Karpas-422 (cell line): ENCODE measurements around the gene TPSD1. TPM values are rescaled to one million over a fixed set of nuclear protein-coding genes. Genes with fewer than 3 reads are reported as not detected.

Source experiments
- DNase-seq: peaks from one replicate; pipeline ENCODE4 v3.0.0-alpha.2; 2015
- H2AFZ ChIP-seq: fragments of 200-600 bp; sonication (generic); 2 replicates; pipeline ENCODE4 v1.6.1; 2014; ENCODE audit warnings: antibody characterized with exemption, low read length, mixed read lengths
- H3K27ac ChIP-seq: fragments of 200-600 bp; sonication (generic); 2 replicates; pipeline ENCODE4 v1.5.1; 2014; ENCODE audit warnings: mild to moderate bottlenecking, low read length, moderate library complexity
- H3K27me3 ChIP-seq: fragments of 200-600 bp; sonication (generic); 2 replicates; pipeline ENCODE4 v1.6.1; 2014; ENCODE audit warnings: low read length, mixed read lengths
- H3K36me3 ChIP-seq: fragments of 200-600 bp; sonication (generic); 2 replicates; pipeline ENCODE4 v1.6.1; 2014; ENCODE audit warnings: low read length, mixed read lengths; ENCODE audit not compliant: insufficient read depth
- H3K4me1 ChIP-seq: fragments of 200-600 bp; sonication (generic); 2 replicates; pipeline ENCODE4 v1.6.1; 2014; ENCODE audit warnings: mild to moderate bottlenecking, low read length, mixed read lengths
- H3K4me2 ChIP-seq: fragments of 200-600 bp; sonication (generic); 2 replicates; pipeline ENCODE4 v1.6.1; 2014; ENCODE audit warnings: low read length, low read depth, mild to moderate bottlenecking; ENCODE audit not compliant: poor library complexity, severe bottlenecking
- H3K4me3 ChIP-seq: fragments of 200-600 bp; sonication (generic); 2 replicates; pipeline ENCODE4 v1.5.1; 2014; ENCODE audit warnings: mild to moderate bottlenecking, antibody characterized with exemption, low read length, mixed read lengths
- H3K79me2 ChIP-seq: fragments of 200-600 bp; sonication (generic); 2 replicates; pipeline ENCODE4 v1.6.1; 2014; ENCODE audit warnings: mild to moderate bottlenecking, low read length, mixed read lengths
- H3K9ac ChIP-seq: fragments of 200-600 bp; sonication (generic); 2 replicates; pipeline ENCODE4 v1.6.0; 2014; ENCODE audit warnings: low read length
- H3K9me2 ChIP-seq: fragments of 200-600 bp; sonication (generic), shearing (Covaris generic); replicated peaks from 2 replicates; pipeline ENCODE4 v1.6.0; 2014; ENCODE audit warnings: mild to moderate bottlenecking, low read length, moderate library complexity; ENCODE audit not compliant: insufficient read depth
- H3K9me3 ChIP-seq: fragments of 300-700, 200-600 bp; sonication (generic); 2 replicates; pipeline ENCODE4 v1.6.1; 2014; ENCODE audit warnings: low read length, mixed read lengths
- H4K20me1 ChIP-seq: fragments of 200-600 bp; sonication (generic); 2 replicates; pipeline ENCODE4 v1.6.1; 2014; ENCODE audit warnings: mild to moderate bottlenecking, antibody characterized with exemption, low read length, low read depth; ENCODE audit not compliant: insufficient read depth
- total RNA-seq: library from RNA; depleted of rRNA; stranded (reverse); fragments of >200 nt; shearing (Covaris generic); gene quantifications from 2 replicates; pipeline ENCODE4 v1.2.3, GENCODE V29; 2014; ENCODE audit warnings: low replicate concordance

The TPSD1 gene
- total RNA-seq, 1 experiment from 2014 or later, result not detected

GRCh38 chr16:1282324-1282973 lies 26.6 kb downstream of the TPSD1 start:
- no peaks in the 10 kb centered on the region for H3K9me3 ChIP-seq
- H3K9ac ChIP-seq, result no peak overlapping the region
- no peaks in the 10 kb centered on the region for H3K9me2 ChIP-seq
- no peaks in the 10 kb centered on the region for H3K27me3 ChIP-seq
- no peak for DNase-seq
- no peak overlapping the region for H3K27ac ChIP-seq
- no peak overlapping the region for H2AFZ ChIP-seq
- H3K4me3 ChIP-seq, result no peak overlapping the region
- no peak overlapping the region for H3K4me2 ChIP-seq
- peaks cover 5% of the 10 kb centered on the region; the same call in 1 of the 2 replicates for H4K20me1 ChIP-seq
- no peaks in the 10 kb centered on the region for H3K36me3 ChIP-seq
- no peaks in the 10 kb centered on the region for H3K79me2 ChIP-seq
- H3K4me1 ChIP-seq, result peaks cover 2% of the 10 kb centered on the region; the same call in 1 of the 2 replicates

- Histone ChIP-seq H3K27ac (no peak overlapping the region), H3K36me3 (no peaks in the 10 kb centered on the region), H3K9ac (no peak overlapping the region), H2AFZ (no peak overlapping the region), H4K20me1 (peaks cover 5% of the 10 kb centered on the region; the same call in 1 of the 2 replicates), H3K4me3 (no peak overlapping the region), H3K4me1 (peaks cover 2% of the 10 kb centered on the region; the same call in 1 of the 2 replicates), H3K9me3 (no peaks in the 10 kb centered on the region), H3K27me3 (no peaks in the 10 kb centered on the region), H3K79me2 (no peaks in the 10 kb centered on the region), H3K9me2 (no peaks in the 10 kb centered on the region), H3K4me2 (no peak overlapping the region)
- DNase-seq, result no peak
Measured at GRCh38 chr16:1283296-1283695, 27.4 kb downstream of the TPSD1 start.

- H3K9me2 ChIP-seq, result no peaks in the 10 kb centered on the region
- no peak for DNase-seq
- no peak overlapping the region for H3K9ac ChIP-seq
- no peaks in the 10 kb centered on the region for H3K36me3 ChIP-seq
- H2AFZ ChIP-seq, result no peak overlapping the region
- no peak overlapping the region for H3K27ac ChIP-seq
- H3K27me3 ChIP-seq, result no peaks in the 10 kb centered on the region
- peaks cover 2% of the 10 kb centered on the region; the same call in 1 of the 2 replicates for H3K4me1 ChIP-seq
- H3K4me2 ChIP-seq, result no peak overlapping the region
- H3K79me2 ChIP-seq, result no peaks in the 10 kb centered on the region
- H4K20me1 ChIP-seq, result peaks cover 5% of the 10 kb centered on the region; the same call in 1 of the 2 replicates
- no peak overlapping the region for H3K4me3 ChIP-seq
- no peaks in the 10 kb centered on the region for H3K9me3 ChIP-seq
Measured at GRCh38 chr16:1283996-1284616, 28.2 kb downstream of the TPSD1 start.

GRCh38 chr16:1285669-1286512 lies 30.0 kb downstream of the TPSD1 start:
- no peak overlapping the region for H3K4me3 ChIP-seq
- no peaks in the 10 kb centered on the region for H3K36me3 ChIP-seq
- H2AFZ ChIP-seq, result no peak overlapping the region
- no peak overlapping the region for H3K27ac ChIP-seq
- H3K4me2 ChIP-seq, result no peak overlapping the region
- no peaks in the 10 kb centered on the region for H3K27me3 ChIP-seq
- no peaks in the 10 kb centered on the region for H3K9me3 ChIP-seq
- H3K9ac ChIP-seq, result no peak overlapping the region
- H3K4me1 ChIP-seq, result peaks cover 2% of the 10 kb centered on the region; the same call in 1 of the 2 replicates
- no peaks in the 10 kb centered on the region; the same call in 1 of the 2 replicates for H4K20me1 ChIP-seq
- no peak for DNase-seq
- no peaks in the 10 kb centered on the region for H3K79me2 ChIP-seq
- no peaks in the 10 kb centered on the region for H3K9me2 ChIP-seq

GRCh38 chr16:1286513-1287094 lies 30.7 kb downstream of the TPSD1 start:
- Histone ChIP-seq H3K36me3 (no peaks in the 10 kb centered on the region), H3K9me2 (no peaks in the 10 kb centered on the region), H3K27ac (no peak overlapping the region), H3K4me2 (no peak overlapping the region), H3K4me3 (no peak overlapping the region), H3K9me3 (no peaks in the 10 kb centered on the region), H3K27me3 (no peaks in the 10 kb centered on the region), H3K79me2 (no peaks in the 10 kb centered on the region), H3K4me1 (peaks cover 2% of the 10 kb centered on the region; the same call in 1 of the 2 replicates), H3K9ac (no peak overlapping the region), H2AFZ (no peak overlapping the region), H4K20me1 (no peaks in the 10 kb centered on the region; the same call in 1 of the 2 replicates)
- no peak for DNase-seq

- Histone ChIP-seq H2AFZ (no peak overlapping the region), H3K9ac (no peak overlapping the region), H3K9me3 (no peaks in the 10 kb centered on the region), H3K36me3 (no peaks in the 10 kb centered on the region), H3K4me1 (no peaks in the 10 kb centered on the region), H3K9me2 (no peaks in the 10 kb centered on the region), H4K20me1 (no peaks in the 10 kb centered on the region; the same call in 1 of the 2 replicates), H3K79me2 (no peaks in the 10 kb centered on the region), H3K27ac (no peak overlapping the region), H3K4me3 (no peak overlapping the region), H3K27me3 (no peaks in the 10 kb centered on the region), H3K4me2 (no peak overlapping the region)
- DNase-seq, result no peak
Measured at GRCh38 chr16:1287982-1288670, 32.3 kb downstream of the TPSD1 start.

GRCh38 chr16:1288813-1289476 lies 33.1 kb downstream of the TPSD1 start:
- Histone ChIP-seq H3K36me3 (no peaks in the 10 kb centered on the region), H3K4me3 (no peak overlapping the region), H3K9ac (no peak overlapping the region), H3K9me2 (no peaks in the 10 kb centered on the region), H3K27me3 (no peaks in the 10 kb centered on the region), H3K9me3 (no peaks in the 10 kb centered on the region), H2AFZ (no peak overlapping the region), H3K4me2 (no peak overlapping the region), H4K20me1 (no peaks in the 10 kb centered on the region; the same call in 1 of the 2 replicates), H3K79me2 (no peaks in the 10 kb centered on the region), H3K4me1 (peaks cover 7% of the 10 kb centered on the region), H3K27ac (no peak overlapping the region)
- no peak for DNase-seq
